ENCODE measurements around the gene NRXN3.
"Not testable (repeated sequence)": the region's sequence is repeated elsewhere in the genome, so short reads cannot be mapped to it uniquely, and the experiment has no call there.

NRXN3 gene

GRCh38 chr14:78989221-78989620 lies 819.0 kb downstream of the NRXN3 start:
- Histone ChIP-seq H3K36me3 (ENCODE audit: control insufficient read depth, insufficient read depth, low read length) (no peaks in the 10 kb centered on the region), H3K9ac (ENCODE audit: low read depth, low read length) (no peak overlapping the region), H3K4me3 (ENCODE audit: low read depth, low read length) (no peak overlapping the region), H3K27me3 (ENCODE audit: control insufficient read depth, insufficient read depth, low read length) (peaks cover 39% of the 10 kb centered on the region), H3K4me1 (ENCODE audit: control insufficient read depth, insufficient read depth, low read length) (peaks cover 37% of the 10 kb centered on the region), H3K9me3 (ENCODE audit: control insufficient read depth, insufficient read depth, low read length) (no peaks in the 10 kb centered on the region), H3K27ac (ENCODE audit: low read depth, low read length) (no peak overlapping the region)

DNA sequence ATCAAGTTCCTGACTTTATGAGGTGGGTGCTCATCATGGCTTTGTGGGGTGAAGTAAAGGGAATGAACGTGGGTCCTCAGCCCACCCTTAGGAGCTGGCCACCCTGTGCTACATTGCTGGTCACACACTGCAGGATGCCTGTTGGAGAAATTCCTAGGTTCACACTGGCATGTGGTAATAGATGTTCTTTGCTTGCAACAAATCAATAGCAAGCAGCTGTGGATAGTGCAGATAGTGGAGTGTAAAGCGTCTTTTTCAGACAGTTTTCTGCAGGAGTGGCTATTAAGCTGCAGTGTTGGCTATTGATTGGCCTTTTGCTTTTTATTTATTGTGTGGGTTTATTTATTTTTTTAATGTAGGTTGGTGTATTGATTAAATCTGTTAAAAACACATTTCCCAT lies 822.7 kb downstream of the NRXN3 start:
- H3K27me3 ChIP-seq (ENCODE audit: control insufficient read depth, insufficient read depth, low read length), result peaks cover 6% of the 10 kb centered on the region
- no peak overlapping the region for H3K9ac ChIP-seq (ENCODE audit: low read depth, low read length)
- H3K36me3 ChIP-seq (ENCODE audit: control insufficient read depth, insufficient read depth, low read length), result no peaks in the 10 kb centered on the region
- no peaks in the 10 kb centered on the region for H3K9me3 ChIP-seq (ENCODE audit: control insufficient read depth, insufficient read depth, low read length)
- peaks cover 4% of the 10 kb centered on the region for H3K4me1 ChIP-seq (ENCODE audit: control insufficient read depth, insufficient read depth, low read length)
- no peak overlapping the region for H3K27ac ChIP-seq (ENCODE audit: low read depth, low read length)
- H3K4me3 ChIP-seq (ENCODE audit: low read depth, low read length), result no peak overlapping the region

- H3K27me3 ChIP-seq (ENCODE audit: control insufficient read depth, insufficient read depth, low read length), result no peaks in the 10 kb centered on the region
- H3K9ac ChIP-seq (ENCODE audit: low read depth, low read length), result no peak overlapping the region
- H3K36me3 ChIP-seq (ENCODE audit: control insufficient read depth, insufficient read depth, low read length), result no peaks in the 10 kb centered on the region
- H3K27ac ChIP-seq (ENCODE audit: low read depth, low read length), result no peak overlapping the region
- no peaks in the 10 kb centered on the region for H3K9me3 ChIP-seq (ENCODE audit: control insufficient read depth, insufficient read depth, low read length)
- H3K4me3 ChIP-seq (ENCODE audit: low read depth, low read length), result no peak overlapping the region
- H3K4me1 ChIP-seq (ENCODE audit: control insufficient read depth, insufficient read depth, low read length), result no peaks in the 10 kb centered on the region
Measured at GRCh38 chr14:78997811-78998210, 827.6 kb downstream of the NRXN3 start.

- H3K9ac ChIP-seq (ENCODE audit: low read depth, low read length), result no peak overlapping the region
- no peaks in the 10 kb centered on the region for H3K27me3 ChIP-seq (ENCODE audit: control insufficient read depth, insufficient read depth, low read length)
- no peak overlapping the region for H3K4me3 ChIP-seq (ENCODE audit: low read depth, low read length)
- no peaks in the 10 kb centered on the region for H3K4me1 ChIP-seq (ENCODE audit: control insufficient read depth, insufficient read depth, low read length)
- H3K27ac ChIP-seq (ENCODE audit: low read depth, low read length), result no peak overlapping the region
- H3K9me3 ChIP-seq (ENCODE audit: control insufficient read depth, insufficient read depth, low read length), result no peaks in the 10 kb centered on the region
- no peaks in the 10 kb centered on the region for H3K36me3 ChIP-seq (ENCODE audit: control insufficient read depth, insufficient read depth, low read length)
Measured at GRCh38 chr14:79009286-79009685, 839.1 kb downstream of the NRXN3 start.

GRCh38 chr14:79011091-79011919 lies 841.1 kb downstream of the NRXN3 start:
- Histone ChIP-seq H3K36me3 (ENCODE audit: control insufficient read depth, insufficient read depth, low read length) (no peaks in the 10 kb centered on the region), H3K9ac (ENCODE audit: low read depth, low read length) (no peak overlapping the region), H3K27ac (ENCODE audit: low read depth, low read length) (no peak overlapping the region), H3K4me3 (ENCODE audit: low read depth, low read length) (no peak overlapping the region), H3K4me1 (ENCODE audit: control insufficient read depth, insufficient read depth, low read length) (no peaks in the 10 kb centered on the region), H3K27me3 (ENCODE audit: control insufficient read depth, insufficient read depth, low read length) (no peaks in the 10 kb centered on the region), H3K9me3 (ENCODE audit: control insufficient read depth, insufficient read depth, low read length) (no peaks in the 10 kb centered on the region)

- H3K4me3 ChIP-seq (ENCODE audit: low read depth, low read length), result no peak overlapping the region
- no peaks in the 10 kb centered on the region for H3K27me3 ChIP-seq (ENCODE audit: control insufficient read depth, insufficient read depth, low read length)
- H3K27ac ChIP-seq (ENCODE audit: low read depth, low read length), result no peak overlapping the region
- H3K4me1 ChIP-seq (ENCODE audit: control insufficient read depth, insufficient read depth, low read length), result no peaks in the 10 kb centered on the region
- H3K9me3 ChIP-seq (ENCODE audit: control insufficient read depth, insufficient read depth, low read length), result no peaks in the 10 kb centered on the region
- H3K9ac ChIP-seq (ENCODE audit: low read depth, low read length), result no peak overlapping the region
- no peaks in the 10 kb centered on the region for H3K36me3 ChIP-seq (ENCODE audit: control insufficient read depth, insufficient read depth, low read length)
Measured at GRCh38 chr14:79011920-79012204, 841.7 kb downstream of the NRXN3 start.

DNA sequence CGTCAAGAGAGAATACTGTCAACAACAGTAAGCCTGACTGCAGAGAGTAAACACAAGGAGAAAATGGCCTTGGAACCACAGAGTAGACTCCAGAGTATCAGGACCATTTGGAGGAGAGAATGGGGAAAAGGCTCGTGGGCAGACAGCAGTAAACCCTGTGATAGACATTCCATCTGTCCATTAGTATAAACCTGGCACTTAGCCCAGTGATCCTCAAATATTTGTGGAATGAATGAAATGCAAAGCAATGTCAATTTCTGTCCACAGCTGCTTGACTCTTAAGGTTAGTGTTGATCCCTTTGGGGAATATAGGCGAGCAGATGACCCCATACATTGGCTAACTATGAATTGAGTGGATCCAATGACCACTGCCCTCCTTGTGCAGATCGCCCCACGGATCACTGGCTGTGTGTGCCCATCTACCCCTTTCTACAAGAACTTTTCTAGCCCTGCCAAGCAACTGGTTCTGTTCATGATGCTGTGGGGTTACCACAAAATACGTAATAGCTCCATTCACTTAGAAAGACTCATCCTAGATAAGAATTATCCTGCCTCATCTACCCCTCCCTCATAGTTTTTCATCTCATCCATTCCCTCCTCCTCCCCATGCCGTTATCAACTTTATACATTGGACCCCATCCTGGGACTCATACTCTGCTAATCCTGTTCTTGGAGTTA lies 846.8 kb downstream of the NRXN3 start:
- H3K4me3 ChIP-seq (ENCODE audit: low read depth, low read length), result no peak overlapping the region
- no peak overlapping the region for H3K27ac ChIP-seq (ENCODE audit: low read depth, low read length)
- no peak overlapping the region for H3K9ac ChIP-seq (ENCODE audit: low read depth, low read length)
- H3K36me3 ChIP-seq (ENCODE audit: control insufficient read depth, insufficient read depth, low read length), result no peaks in the 10 kb centered on the region
- no peaks in the 10 kb centered on the region for H3K4me1 ChIP-seq (ENCODE audit: control insufficient read depth, insufficient read depth, low read length)
- no peaks in the 10 kb centered on the region for H3K9me3 ChIP-seq (ENCODE audit: control insufficient read depth, insufficient read depth, low read length)
- no peaks in the 10 kb centered on the region; the same call in 1 of the 2 replicates for H3K27me3 ChIP-seq (ENCODE audit: control insufficient read depth, insufficient read depth, low read length)

DNA sequence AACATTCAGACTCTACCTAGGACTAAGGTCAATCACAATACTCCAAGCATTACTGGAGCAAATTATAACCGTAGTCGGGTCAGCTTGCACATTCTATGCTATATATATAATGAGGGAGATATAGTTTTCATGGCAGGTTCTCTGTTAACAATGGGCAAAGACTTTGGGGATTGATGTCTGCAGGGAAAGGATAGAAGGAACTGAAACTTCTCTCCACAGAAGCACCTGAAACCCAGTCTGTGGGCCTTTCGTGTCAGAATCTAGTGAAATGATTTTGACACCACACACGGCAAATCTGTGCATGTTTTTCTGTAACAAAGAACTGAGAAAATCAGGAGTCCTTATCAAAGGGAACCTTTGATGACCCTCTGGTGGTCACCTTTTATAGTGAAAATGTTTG lies 847.4 kb downstream of the NRXN3 start:
- H3K36me3 ChIP-seq (ENCODE audit: control insufficient read depth, insufficient read depth, low read length), result no peaks in the 10 kb centered on the region
- H3K9ac ChIP-seq (ENCODE audit: low read depth, low read length), result no peak overlapping the region
- H3K9me3 ChIP-seq (ENCODE audit: control insufficient read depth, insufficient read depth, low read length), result no peaks in the 10 kb centered on the region
- no peaks in the 10 kb centered on the region for H3K4me1 ChIP-seq (ENCODE audit: control insufficient read depth, insufficient read depth, low read length)
- no peak overlapping the region for H3K27ac ChIP-seq (ENCODE audit: low read depth, low read length)
- H3K27me3 ChIP-seq (ENCODE audit: control insufficient read depth, insufficient read depth, low read length), result no peaks in the 10 kb centered on the region; the same call in 1 of the 2 replicates
- H3K4me3 ChIP-seq (ENCODE audit: low read depth, low read length), result no peak overlapping the region

GRCh38 chr14:79018836-79019235 lies 848.7 kb downstream of the NRXN3 start:
- H3K4me1 ChIP-seq (ENCODE audit: control insufficient read depth, insufficient read depth, low read length), result no peaks in the 10 kb centered on the region
- H3K4me3 ChIP-seq (ENCODE audit: low read depth, low read length), result no peak overlapping the region
- H3K27me3 ChIP-seq (ENCODE audit: control insufficient read depth, insufficient read depth, low read length), result no peaks in the 10 kb centered on the region; the same call in 1 of the 2 replicates
- H3K9me3 ChIP-seq (ENCODE audit: control insufficient read depth, insufficient read depth, low read length), result no peaks in the 10 kb centered on the region
- H3K36me3 ChIP-seq (ENCODE audit: control insufficient read depth, insufficient read depth, low read length), result no peaks in the 10 kb centered on the region
- no peak overlapping the region for H3K9ac ChIP-seq (ENCODE audit: low read depth, low read length)
- no peak overlapping the region for H3K27ac ChIP-seq (ENCODE audit: low read depth, low read length)

DNA sequence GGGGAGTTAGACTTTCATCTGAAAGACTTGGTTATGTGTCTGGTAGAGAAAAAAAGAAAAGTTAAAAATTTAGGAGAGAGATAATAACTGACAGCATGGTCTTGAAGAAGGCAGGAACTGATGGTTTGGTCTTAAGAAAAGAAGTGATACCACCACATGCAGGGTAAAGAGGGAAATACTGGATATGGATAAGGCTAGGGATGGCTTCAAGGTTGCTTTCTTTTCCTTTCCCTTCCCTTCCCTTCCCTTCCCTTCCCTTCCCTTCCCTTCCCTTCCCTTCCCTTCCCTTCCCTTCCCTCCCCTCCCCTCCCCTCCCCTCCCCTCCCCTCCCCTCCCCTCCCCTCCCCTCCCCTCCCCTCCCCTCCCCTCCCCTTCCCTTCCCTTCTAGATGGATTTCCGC lies 849.7 kb downstream of the NRXN3 start:
- H3K4me3 ChIP-seq (ENCODE audit: low read depth, low read length); H3K9ac ChIP-seq (ENCODE audit: low read depth, low read length); H3K4me1 ChIP-seq (ENCODE audit: control insufficient read depth, insufficient read depth, low read length); H3K9me3 ChIP-seq (ENCODE audit: control insufficient read depth, insufficient read depth, low read length); H3K27ac ChIP-seq (ENCODE audit: low read depth, low read length); H3K36me3 ChIP-seq (ENCODE audit: control insufficient read depth, insufficient read depth, low read length); H3K27me3 ChIP-seq (ENCODE audit: control insufficient read depth, insufficient read depth, low read length): not testable (repeated sequence)

DNA sequence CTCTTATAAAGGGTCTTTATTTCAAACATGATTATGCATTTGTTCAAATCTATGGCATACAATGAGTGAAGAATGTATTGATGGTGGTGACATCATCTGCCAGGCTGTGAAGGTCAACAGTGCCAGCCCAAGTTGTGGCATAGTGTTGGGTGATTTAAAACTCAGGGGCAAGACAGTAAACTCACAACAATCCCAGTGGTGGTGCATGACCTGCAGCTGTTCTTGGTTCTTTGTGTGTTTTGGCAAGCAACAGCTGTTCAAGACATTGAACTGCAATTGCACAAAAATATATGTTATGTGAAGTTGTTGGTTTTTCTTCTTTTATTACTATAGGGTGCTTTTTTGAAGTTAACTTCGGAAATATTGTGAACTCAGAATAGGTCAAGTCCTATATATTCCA lies 851.6 kb downstream of the NRXN3 start:
- H3K4me1 ChIP-seq (ENCODE audit: control insufficient read depth, insufficient read depth, low read length), result no peaks in the 10 kb centered on the region

More for the DNA sequence above, 851.6 kb downstream of the NRXN3 start:
- Histone ChIP-seq H3K27ac (ENCODE audit: low read depth, low read length) (no peak overlapping the region), H3K9me3 (ENCODE audit: control insufficient read depth, insufficient read depth, low read length) (no peaks in the 10 kb centered on the region), H3K36me3 (ENCODE audit: control insufficient read depth, insufficient read depth, low read length) (no peaks in the 10 kb centered on the region), H3K9ac (ENCODE audit: low read depth, low read length) (no peak overlapping the region), H3K27me3 (ENCODE audit: control insufficient read depth, insufficient read depth, low read length) (no peaks in the 10 kb centered on the region; the same call in 1 of the 2 replicates), H3K4me3 (ENCODE audit: low read depth, low read length) (no peak overlapping the region)

Measured in HUES48 (cell line).